SU-DHL-6 (cell line): ENCODE measurements around the gene GJC3.

Experiments
- EZH2phosphoT487 ChIP-seq: fragments of 200-600 bp; sonication (generic), shearing (Covaris generic); conservative IDR thresholded peaks from 2 replicates; pipeline ENCODE4 v1.6.1; 2018; ENCODE audit warnings: mild to moderate bottlenecking, antibody characterized with exemption, low read length, moderate library complexity, mixed read lengths
- TF ChIP-seq, protein P1 (sequence below): fragments of 200-600 bp; sonication (generic); IDR thresholded peaks from one replicate; pipeline ENCODE4 v1.5.1; 2017; ENCODE audit warnings: antibody characterized with exemption, mild to moderate bottlenecking, low read length, moderate library complexity; ENCODE audit not compliant: insufficient read depth, poor library complexity, severe bottlenecking

- TF ChIP-seq, protein P1, sequence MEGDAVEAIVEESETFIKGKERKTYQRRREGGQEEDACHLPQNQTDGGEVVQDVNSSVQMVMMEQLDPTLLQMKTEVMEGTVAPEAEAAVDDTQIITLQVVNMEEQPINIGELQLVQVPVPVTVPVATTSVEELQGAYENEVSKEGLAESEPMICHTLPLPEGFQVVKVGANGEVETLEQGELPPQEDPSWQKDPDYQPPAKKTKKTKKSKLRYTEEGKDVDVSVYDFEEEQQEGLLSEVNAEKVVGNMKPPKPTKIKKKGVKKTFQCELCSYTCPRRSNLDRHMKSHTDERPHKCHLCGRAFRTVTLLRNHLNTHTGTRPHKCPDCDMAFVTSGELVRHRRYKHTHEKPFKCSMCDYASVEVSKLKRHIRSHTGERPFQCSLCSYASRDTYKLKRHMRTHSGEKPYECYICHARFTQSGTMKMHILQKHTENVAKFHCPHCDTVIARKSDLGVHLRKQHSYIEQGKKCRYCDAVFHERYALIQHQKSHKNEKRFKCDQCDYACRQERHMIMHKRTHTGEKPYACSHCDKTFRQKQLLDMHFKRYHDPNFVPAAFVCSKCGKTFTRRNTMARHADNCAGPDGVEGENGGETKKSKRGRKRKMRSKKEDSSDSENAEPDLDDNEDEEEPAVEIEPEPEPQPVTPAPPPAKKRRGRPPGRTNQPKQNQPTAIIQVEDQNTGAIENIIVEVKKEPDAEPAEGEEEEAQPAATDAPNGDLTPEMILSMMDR = no peak
- no peak for TF ChIP-seq EZH2phosphoT487
Observed at GRCh38 chr7:99881370-99881769, 48.0 kb downstream of the GJC3 start.
